ENCODE measurements around the gene DNTTIP2. TPM values are rescaled to one million over a fixed set of nuclear protein-coding genes. Genes with fewer than 3 reads are reported as not detected.

Gene DNTTIP2
- total RNA-seq, 1 donor from 2014 or later = 54.0 TPM

DNA sequence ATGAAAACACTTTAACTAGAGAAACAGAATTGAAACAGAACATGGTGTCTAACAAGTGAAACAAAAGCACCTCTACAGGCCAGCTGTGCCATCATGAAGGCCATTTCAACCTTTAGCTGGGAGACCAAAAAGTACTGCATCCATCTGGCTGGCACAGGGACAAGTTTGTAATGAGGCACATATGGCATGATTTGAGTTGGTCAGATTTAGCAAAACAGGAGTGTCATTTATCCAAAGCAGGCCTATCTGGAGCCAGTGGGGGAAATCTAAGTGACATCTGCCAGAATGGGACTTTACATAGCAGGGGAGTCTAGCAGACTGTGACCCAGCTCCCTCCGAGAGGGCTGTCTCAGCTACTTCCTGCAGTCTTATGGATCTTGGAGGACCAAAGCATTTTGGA, 51.9 kb downstream of the DNTTIP2 start:
- DNase-seq = no peak
- H3K36me3 Mint-ChIP-seq (ENCODE audit: unreplicated experiment) = peaks cover 17% of the 10 kb centered on the region
- TF ChIP-seq, protein P1, sequence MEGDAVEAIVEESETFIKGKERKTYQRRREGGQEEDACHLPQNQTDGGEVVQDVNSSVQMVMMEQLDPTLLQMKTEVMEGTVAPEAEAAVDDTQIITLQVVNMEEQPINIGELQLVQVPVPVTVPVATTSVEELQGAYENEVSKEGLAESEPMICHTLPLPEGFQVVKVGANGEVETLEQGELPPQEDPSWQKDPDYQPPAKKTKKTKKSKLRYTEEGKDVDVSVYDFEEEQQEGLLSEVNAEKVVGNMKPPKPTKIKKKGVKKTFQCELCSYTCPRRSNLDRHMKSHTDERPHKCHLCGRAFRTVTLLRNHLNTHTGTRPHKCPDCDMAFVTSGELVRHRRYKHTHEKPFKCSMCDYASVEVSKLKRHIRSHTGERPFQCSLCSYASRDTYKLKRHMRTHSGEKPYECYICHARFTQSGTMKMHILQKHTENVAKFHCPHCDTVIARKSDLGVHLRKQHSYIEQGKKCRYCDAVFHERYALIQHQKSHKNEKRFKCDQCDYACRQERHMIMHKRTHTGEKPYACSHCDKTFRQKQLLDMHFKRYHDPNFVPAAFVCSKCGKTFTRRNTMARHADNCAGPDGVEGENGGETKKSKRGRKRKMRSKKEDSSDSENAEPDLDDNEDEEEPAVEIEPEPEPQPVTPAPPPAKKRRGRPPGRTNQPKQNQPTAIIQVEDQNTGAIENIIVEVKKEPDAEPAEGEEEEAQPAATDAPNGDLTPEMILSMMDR (IDR thresholded peaks at IDR 0.05; ENCODE audit: partially characterized antibody, unreplicated experiment) = no peak
- peaks cover 12% of the 10 kb centered on the region for H3K9me3 Mint-ChIP-seq (ENCODE audit: unreplicated experiment)
- no peak overlapping the region for H3K27ac Mint-ChIP-seq (ENCODE audit: unreplicated experiment)
- H3K4me3 Mint-ChIP-seq (ENCODE audit: unreplicated experiment) = no peak overlapping the region
- H3K4me1 Mint-ChIP-seq (ENCODE audit: low read depth, unreplicated experiment) = peaks cover 5% of the 10 kb centered on the region
- peaks cover 2% of the 10 kb centered on the region for H3K27me3 Mint-ChIP-seq (ENCODE audit: unreplicated experiment)

GRCh38 chr1:93824834-93825233, 54.2 kb downstream of the DNTTIP2 start:
- DNase-seq = no peak
- TF ChIP-seq, protein P1 (IDR thresholded peaks at IDR 0.05; ENCODE audit: partially characterized antibody, unreplicated experiment) = no peak
- H3K36me3 Mint-ChIP-seq (ENCODE audit: unreplicated experiment) = peaks cover 4% of the 10 kb centered on the region
- H3K27me3 Mint-ChIP-seq (ENCODE audit: unreplicated experiment) = peaks cover 2% of the 10 kb centered on the region
- H3K27ac Mint-ChIP-seq (ENCODE audit: unreplicated experiment) = no peak overlapping the region
- H3K9me3 Mint-ChIP-seq (ENCODE audit: unreplicated experiment) = no peaks in the 10 kb centered on the region
- H3K4me1 Mint-ChIP-seq (ENCODE audit: low read depth, unreplicated experiment) = peaks cover 5% of the 10 kb centered on the region
- no peak overlapping the region for H3K4me3 Mint-ChIP-seq (ENCODE audit: unreplicated experiment)

DNA sequence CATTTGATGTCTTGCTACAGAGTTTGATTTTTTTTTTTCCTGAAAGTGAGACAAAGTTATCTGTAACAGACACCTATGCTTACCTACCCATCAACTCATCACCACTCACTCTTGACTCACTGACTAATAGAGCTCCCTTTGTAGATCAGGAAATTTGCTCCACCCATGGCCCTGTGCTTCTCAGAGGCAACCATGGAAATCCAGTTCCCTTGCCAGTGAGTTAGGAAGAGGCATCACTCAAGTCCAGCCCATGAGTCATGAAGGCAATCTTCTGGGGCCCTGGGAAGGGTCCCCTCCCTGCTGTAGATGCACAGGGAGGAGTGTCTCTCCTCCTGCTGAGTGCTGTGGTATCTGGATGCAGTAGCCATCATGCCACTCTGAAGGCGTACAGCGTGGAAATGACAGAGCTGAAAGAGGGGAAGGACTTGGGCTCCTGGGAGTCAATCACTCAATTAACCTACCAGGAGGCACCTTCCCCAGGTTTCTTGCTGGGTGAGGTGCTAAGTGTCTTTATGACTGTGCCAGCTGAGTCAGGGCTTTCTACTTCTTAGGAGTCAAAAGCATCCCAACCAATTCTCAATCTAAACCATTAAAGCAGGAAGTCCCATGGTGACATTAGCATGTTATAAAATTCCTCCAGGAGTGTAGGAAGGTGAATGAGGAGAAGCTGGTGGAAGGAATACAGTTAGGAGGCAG, 56.1 kb downstream of the DNTTIP2 start:
- Mint-ChIP-seq H3K4me1 (ENCODE audit: low read depth, unreplicated experiment) (peaks cover 5% of the 10 kb centered on the region), H3K9me3 (ENCODE audit: unreplicated experiment) (no peaks in the 10 kb centered on the region), H3K27me3 (ENCODE audit: unreplicated experiment) (peaks cover 2% of the 10 kb centered on the region), H3K27ac (ENCODE audit: unreplicated experiment) (no peak overlapping the region), H3K36me3 (ENCODE audit: unreplicated experiment) (peaks cover 4% of the 10 kb centered on the region), H3K4me3 (ENCODE audit: unreplicated experiment) (no peak overlapping the region)
- TF ChIP-seq, protein P1 (IDR thresholded peaks at IDR 0.05; ENCODE audit: partially characterized antibody, unreplicated experiment) = no peak
- DNase-seq = no peak

GRCh38 chr1:93821423-93822144, 57.4 kb downstream of the DNTTIP2 start:
- Mint-ChIP-seq H3K27me3 (ENCODE audit: unreplicated experiment) (peaks cover 2% of the 10 kb centered on the region), H3K36me3 (ENCODE audit: unreplicated experiment) (peaks cover 4% of the 10 kb centered on the region), H3K4me1 (ENCODE audit: low read depth, unreplicated experiment) (peaks cover 4% of the 10 kb centered on the region), H3K9me3 (ENCODE audit: unreplicated experiment) (no peaks in the 10 kb centered on the region), H3K4me3 (ENCODE audit: unreplicated experiment) (no peak overlapping the region), H3K27ac (ENCODE audit: unreplicated experiment) (no peak overlapping the region)
- DNase-seq = no peak
- TF ChIP-seq, protein P1 (IDR thresholded peaks at IDR 0.05; ENCODE audit: partially characterized antibody, unreplicated experiment) = no peak
